Raji (cell line): Measurements from ENCODE around the gene DNASE1L2.
A peak's percentile ranks its signal among the peaks of the same experiment; 100 is the strongest.

Source experiments
- POLR2A ChIP-seq: IDR thresholded peaks from 2 replicates; pipeline ENCODE4 v1.6.1; 2011; ENCODE audit warnings: low read depth, low read length, control low read depth; ENCODE audit not compliant: insufficient read depth

DNASE1L2 gene

GRCh38 chr16:2210009-2210332 is 26.3 kb upstream of the DNASE1L2 start:
- TF ChIP-seq POLR2A: no peak

GRCh38 chr16:2210386-2211365 is 25.6 kb upstream of the DNASE1L2 start, which contains the start of gene BRICD5:
BRICD5 (minus strand) TSS chr16:2210863; CDS start chr16:2210833, 30 bp downstream.
- peak; percentile 46 for TF ChIP-seq POLR2A

GRCh38 chr16:2211923-2212347 is 24.3 kb upstream of the DNASE1L2 start:
- peak; percentile 58 for TF ChIP-seq POLR2A

- no peak; the same call in 1 of the 2 replicates for TF ChIP-seq POLR2A
Observed at GRCh38 chr16:2212362-2213324, 23.6 kb upstream of the DNASE1L2 start.

DNA sequence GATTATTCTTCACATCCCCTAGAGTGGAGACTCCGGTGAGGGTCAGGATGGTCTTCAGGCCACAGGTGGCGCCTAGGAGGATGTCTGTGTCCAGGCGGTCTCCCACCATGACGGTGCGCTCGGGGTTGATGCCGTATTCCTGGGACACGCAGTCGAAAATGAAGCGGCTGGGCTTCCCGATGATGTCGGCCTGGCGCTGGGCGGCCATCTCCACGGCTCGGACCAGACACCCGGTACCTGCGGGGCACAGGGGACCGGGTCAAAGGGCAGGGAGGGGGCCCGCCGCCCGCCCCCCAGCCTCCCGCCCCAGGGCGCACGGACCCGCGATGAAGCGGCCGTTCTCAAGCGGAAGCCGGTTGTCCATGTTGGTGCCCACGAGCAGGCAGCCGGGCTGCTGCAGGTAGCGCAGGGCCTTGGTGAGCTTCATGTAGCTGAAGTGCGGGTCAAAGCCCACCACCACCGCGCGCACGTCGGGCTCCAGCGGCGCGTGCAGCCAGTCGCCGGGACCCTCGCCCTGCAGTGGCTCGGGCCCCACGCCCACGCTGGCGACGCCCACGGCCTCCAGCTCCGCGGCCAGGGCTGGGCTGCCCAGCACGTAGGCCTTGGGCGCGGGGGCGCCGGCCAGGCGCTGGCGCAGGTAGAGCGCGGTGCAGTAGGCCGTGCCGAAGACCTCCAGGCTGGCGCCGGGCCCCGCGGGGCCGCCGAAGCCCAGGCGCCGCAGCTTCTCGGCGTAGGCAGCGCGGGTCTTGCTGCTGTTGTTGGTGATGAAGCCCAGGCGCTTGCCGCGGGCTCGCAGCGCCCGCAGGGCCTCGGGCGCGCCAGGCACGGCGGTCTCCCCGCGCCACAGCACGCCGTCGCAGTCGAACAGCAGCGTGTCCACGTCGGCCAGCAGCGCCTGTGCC is 22.2 kb upstream of the DNASE1L2 start:
- peak; percentile 62; the same call in 1 of the 2 replicates for TF ChIP-seq POLR2A

DNA sequence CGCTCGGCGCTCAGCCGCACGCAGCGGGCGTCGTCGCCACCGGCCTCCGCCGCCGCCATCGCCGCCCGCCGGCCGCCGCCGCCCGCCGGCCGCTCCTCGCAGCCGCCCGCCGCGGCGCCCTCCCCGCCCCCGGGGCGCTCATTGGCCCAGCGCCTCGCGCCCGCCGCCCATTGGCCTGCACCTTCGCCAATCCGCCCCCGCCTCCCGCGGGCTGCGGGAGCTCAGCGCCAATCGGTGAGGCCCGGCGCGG is 21.6 kb upstream of the DNASE1L2 start, which contains the start of gene PGP:
PGP (minus strand) TSS at position 122 of the 250 bp plus-strand sequence; CDS start at position 59, 63 bp downstream.
- no peak; the same call in 1 of the 2 replicates for TF ChIP-seq POLR2A

DNA sequence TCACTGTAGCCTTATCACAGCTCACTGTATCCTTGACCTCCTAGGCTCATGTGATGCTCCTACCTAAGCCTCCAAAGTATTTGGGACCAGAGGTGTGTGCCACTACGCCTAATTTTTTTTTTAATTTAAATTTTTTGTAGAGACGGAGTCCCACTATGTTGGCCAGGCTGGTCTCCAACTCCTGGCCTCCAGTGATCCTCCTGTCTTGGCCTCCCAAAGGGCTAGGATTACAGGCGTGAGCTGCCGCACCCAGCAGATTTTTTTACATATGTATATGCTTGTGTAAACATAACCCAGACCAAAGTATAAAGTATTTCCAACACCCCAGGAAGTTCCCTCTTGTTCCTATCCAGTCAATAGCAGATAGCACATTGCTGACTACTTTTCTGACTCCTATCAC is 19.9 kb upstream of the DNASE1L2 start:
- TF ChIP-seq POLR2A: no peak

GRCh38 chr16:2223221-2223941 is 12.9 kb upstream of the DNASE1L2 start, which contains the start of gene E4F1:
E4F1 (plus strand) TSS chr16:2223591; CDS start chr16:2223614, 23 bp downstream.
- TF ChIP-seq POLR2A: peak; percentile 95

DNA sequence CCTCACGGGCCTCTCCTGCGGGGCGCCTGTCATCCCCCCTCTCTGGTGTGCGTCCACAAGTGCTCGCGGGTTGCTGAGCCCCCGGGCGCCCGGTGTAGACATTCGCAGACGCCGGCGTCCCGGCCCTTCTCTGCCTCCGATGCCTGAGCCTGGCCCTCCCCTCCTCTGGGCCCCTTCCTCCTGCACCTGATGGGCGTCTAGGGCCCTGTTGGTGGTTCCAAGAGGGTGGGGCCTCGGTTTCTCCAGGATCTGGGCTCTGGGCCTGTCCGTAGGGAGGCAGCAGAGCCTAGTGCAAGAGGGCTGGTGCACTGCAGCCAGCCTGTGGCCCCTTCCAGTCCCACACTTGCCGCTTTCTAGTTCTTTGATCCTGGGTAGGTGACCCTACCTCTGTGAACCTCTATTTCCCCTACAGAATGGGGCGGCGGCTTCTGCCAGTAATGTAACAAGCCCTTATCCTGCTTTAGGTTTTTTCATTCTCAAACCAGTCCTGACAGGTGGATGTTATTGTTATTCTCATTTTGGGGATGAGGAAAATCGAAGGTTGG is 12.2 kb upstream of the DNASE1L2 start:
- no peak for TF ChIP-seq POLR2A

GRCh38 chr16:2226245-2226793 is 9.9 kb upstream of the DNASE1L2 start:
- TF ChIP-seq POLR2A: no peak

DNA sequence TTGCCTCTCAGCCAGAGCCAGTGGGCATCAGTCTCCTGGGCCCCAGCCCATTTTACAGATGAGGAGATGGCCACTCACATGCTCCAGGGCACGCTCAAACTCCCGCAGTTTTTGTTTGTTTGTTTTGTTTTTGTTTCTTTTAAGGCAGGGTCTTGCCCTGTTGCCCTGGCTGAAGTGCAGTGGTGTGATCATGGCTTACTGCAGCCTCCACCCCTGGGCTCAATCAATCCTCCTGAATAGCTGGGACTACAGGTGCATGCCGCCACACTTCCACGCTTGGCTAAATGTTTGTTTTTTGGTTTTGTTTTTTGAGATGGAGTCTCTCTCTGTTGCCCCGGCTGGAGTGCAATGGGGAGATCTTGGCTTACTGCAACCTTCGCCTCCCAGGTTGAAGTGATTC is 9.3 kb upstream of the DNASE1L2 start:
- no peak for TF ChIP-seq POLR2A

- no peak for TF ChIP-seq POLR2A
Observed at GRCh38 chr16:2228161-2228824, 8.0 kb upstream of the DNASE1L2 start.

DNA sequence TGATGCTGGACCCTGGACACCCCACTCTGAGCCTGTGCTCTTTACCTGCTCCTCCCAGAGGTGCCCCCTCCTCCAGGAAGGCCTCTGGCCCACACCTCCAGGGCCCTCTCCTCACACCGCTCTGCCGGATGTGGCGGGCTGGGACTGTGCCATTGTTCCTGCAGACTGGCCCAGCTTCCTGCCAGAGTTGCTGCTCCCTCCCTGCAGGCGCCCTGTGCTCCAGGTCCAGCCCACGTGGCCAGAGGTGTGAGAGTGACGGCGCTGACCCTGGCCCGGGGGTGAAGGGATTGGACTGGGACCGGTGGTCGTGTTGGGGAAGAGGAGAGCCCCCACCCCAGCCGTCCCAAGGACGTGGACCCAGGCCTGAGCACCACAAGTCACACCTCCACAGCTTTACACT is 7.2 kb upstream of the DNASE1L2 start:
- no peak for TF ChIP-seq POLR2A
